Heart right ventricle (tissue), 16 donors: Measurements from ENCODE around the gene ZBED1. TPM values are rescaled to one million over a fixed set of nuclear protein-coding genes. Genes with fewer than 3 reads are reported as not detected.
A peak's percentile ranks its signal among the peaks of the same experiment; 100 is the strongest.

ENCODE experiments used
- ATAC-seq, 8 donors: fragments of 200-7000 bp; cut with Tn5 transposase; one replicate each; pipeline ENCODE4 v1.9.1; 2020; ENCODE audit warnings: mild to moderate bottlenecking in 8 of 8, moderate library complexity in 8 of 8, moderate number of reproducible peaks in 1 of 8
- DNase-seq, 2 donors: peaks; one replicate each; pipeline ENCODE4 v3.0.0-alpha.2; 2020
- H3K27ac ChIP-seq, 10 donors: fragments of 200-600 bp; sonication (generic) in 2 of 10; one replicate each; pipeline versions ENCODE4 v1.5.0 to v1.8.0; 2020 to 2022; ENCODE audit warnings: mild to moderate bottlenecking in 3 of 10
- H3K27me3 ChIP-seq, 7 donors: fragments of 200-600 bp; one replicate each; pipeline ENCODE4 v1.8.0; 2021 to 2022; ENCODE audit warnings: mild to moderate bottlenecking in 2 of 7
- H3K36me3 ChIP-seq, 9 donors: fragments of 200-600 bp; sonication (generic) in 1 of 9; one replicate each; pipeline versions ENCODE4 v1.5.0 to v1.8.0; 2020 to 2022; ENCODE audit warnings: mild to moderate bottlenecking in 2 of 9
- H3K4me1 ChIP-seq, 9 donors: fragments of 200-600 bp; sonication (generic) in 1 of 9; one replicate each; pipeline versions ENCODE4 v1.5.0 to v1.8.0; 2020 to 2022; ENCODE audit warnings: mild to moderate bottlenecking in 4 of 9
- H3K4me3 ChIP-seq, 10 donors: fragments of 200-600 bp; sonication (generic) in 2 of 10; one replicate each; pipeline versions ENCODE4 v1.5.0 to v1.8.0; 2020 to 2022; ENCODE audit warnings: mild to moderate bottlenecking in 7 of 10, moderate library complexity in 2 of 10
- H3K9me3 ChIP-seq, 11 donors: fragments of 200-600 bp in 10 of 11; sonication (generic) in 2 of 11; one replicate each; pipeline versions ENCODE4 v1.5.0 to v1.8.0; 2013 to 2022; ENCODE audit warnings: mild to moderate bottlenecking in 2 of 11, control low read depth in 1 of 11, moderate library complexity in 1 of 11
- WGBS, 2 donors: extraction: QIAGEN DNeasy Blood & Tissue Kit; methylation state at CpG; one replicate each; pipeline ENCODE4 v1.1.7; 2013; ENCODE audit warnings: inconsistent platforms in 1 of 2; 5-methylcytosine and 5-hydroxymethylcytosine counted together
- intact Hi-C, 10 donors: fragments of 100-400 bp; cut with DNase I; formaldehyde crosslinking; loops; one replicate each; pipeline versions ENCODE4 v1.11.1 to v1.14.2; 2022
- polyA plus RNA-seq, 2 donors: library from polyadenylated mRNA; stranded (reverse); fragments of 200-250 nt; gene quantifications; one replicate each; pipeline ENCODE4 v1.2.3, GENCODE V29; 2013
- total RNA-seq, 10 donors: library from RNA; stranded (reverse); fragmentation: NEBNext Ultra II Directional in 3 of 10; extraction: Animal tissue kit (Norgen Biotek cat#: 25700) in 3 of 10; gene quantifications; one replicate each; pipeline versions ENCODE4 v1.2.1 to v1.2.4, GENCODE V29; 2021 to 2023
- TF ChIP-seq, protein P1 (sequence below), 9 donors: fragments of 200-600 bp; sonication (generic) in 2 of 9; IDR thresholded peaks; one replicate each; pipeline versions ENCODE4 v1.5.0 to v1.8.0; 2021 to 2022; ENCODE audit warnings: antibody characterized with exemption in 9 of 9, mild to moderate bottlenecking in 5 of 9, moderate library complexity in 1 of 9
- donor health status: Arrhythmogenic right ventricular cardiomyopathy.
- donor health status: ischemic (EF 13 %, LVEDD 7.1; RV severe dilation, severe dysfunction).
- donor health status: healthy with polysubstance abuse.
- donor health status: DM: no; HTN: yes; CAD: no.
- donor health status: DM: no; HTN: no; CAD: no.
- donor health status: ischemic (EF 25% LVEDD 6.9; RV normal size, moderate dysfunction).
- donor health status: ischemic (EF 25% LVEDD 5.7; RV mildly dilated, moderate dysfunction).
- donor health status: healthy.
- donor health status: DM: yes; HTN: yes; CAD: no.
- donor health status: Ischemic cardiomyopathy.
- donor health status: ischemic (EF 35%, LVEDD 5.7; RV mildly dilated, moderate dysfunction).
- donor health status: nonischemic (EF 11% LVEDD 7.7; RV severe dilation, severe dysfunction).
- donor health status: DM: yes; HTN: yes; CAD: no.
- donor health status: PGD.
- donor health status: ischemic (EF 29% LVEDD 5.4; RV normal size, mild dysfunction).
- donor health status: nonischemic (EF 23%, LVEDD 6.1; RV moderate dilation, normal function).

Gene ZBED1
- total and polyA plus RNA-seq, 12 donors: 19.0 to 60.8 (median 53.1) TPM

GRCh38 chrX:2488621-2489285 lies 12.0 kb downstream of the ZBED1 start:
- WGBS, 2 donors: 97% methylated on average over 50 of the region's 50 CpGs
- no peak overlapping the region for H3K4me3 ChIP-seq
- no peak for ATAC-seq

GRCh38 chrX:2487366-2487765 lies 13.4 kb downstream of the ZBED1 start:
- H3K4me1 ChIP-seq: peaks cover 0 to 39% (median 11%) of the 10 kb centered on the region in 9 donors
- H3K4me3 ChIP-seq: no peak overlapping the region
- ATAC-seq (no peak), DNase-seq (no peak)
- no peaks in the 10 kb centered on the region for H3K27me3 ChIP-seq
- WGBS, 2 donors: 91 to 96% methylated on average over 16 of the region's 16 CpGs
- peaks cover 3 to 57% (median 40%) of the 10 kb centered on the region in 9 donors for H3K36me3 ChIP-seq
- TF ChIP-seq, protein P1, sequence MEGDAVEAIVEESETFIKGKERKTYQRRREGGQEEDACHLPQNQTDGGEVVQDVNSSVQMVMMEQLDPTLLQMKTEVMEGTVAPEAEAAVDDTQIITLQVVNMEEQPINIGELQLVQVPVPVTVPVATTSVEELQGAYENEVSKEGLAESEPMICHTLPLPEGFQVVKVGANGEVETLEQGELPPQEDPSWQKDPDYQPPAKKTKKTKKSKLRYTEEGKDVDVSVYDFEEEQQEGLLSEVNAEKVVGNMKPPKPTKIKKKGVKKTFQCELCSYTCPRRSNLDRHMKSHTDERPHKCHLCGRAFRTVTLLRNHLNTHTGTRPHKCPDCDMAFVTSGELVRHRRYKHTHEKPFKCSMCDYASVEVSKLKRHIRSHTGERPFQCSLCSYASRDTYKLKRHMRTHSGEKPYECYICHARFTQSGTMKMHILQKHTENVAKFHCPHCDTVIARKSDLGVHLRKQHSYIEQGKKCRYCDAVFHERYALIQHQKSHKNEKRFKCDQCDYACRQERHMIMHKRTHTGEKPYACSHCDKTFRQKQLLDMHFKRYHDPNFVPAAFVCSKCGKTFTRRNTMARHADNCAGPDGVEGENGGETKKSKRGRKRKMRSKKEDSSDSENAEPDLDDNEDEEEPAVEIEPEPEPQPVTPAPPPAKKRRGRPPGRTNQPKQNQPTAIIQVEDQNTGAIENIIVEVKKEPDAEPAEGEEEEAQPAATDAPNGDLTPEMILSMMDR (IDR thresholded peaks at IDR 0.05): no peak
- intact Hi-C loops: loop anchor here in 1 of 10 donors (5.0 kb wide), 1 partner anchor 1160 kb away; no protein-coding TSS in a partner anchor
- H3K27ac ChIP-seq: no peak overlapping the region
- no peaks in the 10 kb centered on the region for H3K9me3 ChIP-seq

More at GRCh38 chrX:2488621-2489285, 12.0 kb downstream of the ZBED1 start:
- H3K4me1 ChIP-seq: peaks cover 0 to 41% (median 16%) of the 10 kb centered on the region in 9 donors
- peaks cover 3 to 59% (median 40%) of the 10 kb centered on the region in 9 donors for H3K36me3 ChIP-seq
- TF ChIP-seq, protein P1 (IDR thresholded peaks at IDR 0.05): no peak
- H3K9me3 ChIP-seq: no peaks in the 10 kb centered on the region
- H3K27me3 ChIP-seq: no peaks in the 10 kb centered on the region
- no peak for DNase-seq
- intact Hi-C loops: loop anchor here in 1 of 10 donors (5.0 kb wide), 1 partner anchor 1161 kb away; no protein-coding TSS in a partner anchor
- H3K27ac ChIP-seq: no peak overlapping the region

DNA sequence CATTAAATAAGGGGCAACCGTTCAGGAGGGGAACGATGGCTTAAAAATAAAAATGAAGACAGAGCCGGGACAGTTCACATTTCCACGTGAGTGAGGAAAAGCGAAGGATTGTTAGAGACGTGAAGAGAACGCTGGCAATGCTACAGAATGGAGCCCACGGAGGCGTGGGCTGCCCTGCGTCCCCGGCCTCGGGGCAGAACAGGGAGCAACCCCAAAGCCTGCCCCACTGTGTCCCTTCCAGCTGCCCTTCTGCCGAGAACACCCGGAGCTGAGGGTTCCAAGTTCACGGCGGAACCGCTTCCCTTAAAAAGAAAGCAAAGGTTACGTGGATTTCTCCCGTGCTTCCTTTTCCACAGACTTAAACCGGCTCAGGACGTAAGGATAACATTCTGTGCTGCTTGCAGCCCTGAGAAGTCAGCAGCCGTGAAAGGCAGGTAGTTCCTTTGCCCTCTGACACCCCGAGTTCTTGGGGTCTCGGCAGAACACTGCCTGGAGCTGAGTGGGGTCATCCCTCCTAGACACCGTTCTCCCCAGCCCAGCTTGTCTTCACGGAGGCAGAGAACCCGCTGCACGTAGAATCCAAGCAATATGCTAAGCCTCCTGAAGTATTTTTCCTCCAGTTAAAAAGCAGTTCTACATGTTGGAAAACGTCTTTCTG lies 14.2 kb downstream of the ZBED1 start:
- Histone ChIP-seq H3K4me1 (peaks cover 0 to 33% (median 10%) of the 10 kb centered on the region in 9 donors), H3K27ac (peak overlapping the region in 4 of 10 donors; percentile 44 to 80 (median 78)), H3K4me3 (no peak overlapping the region), H3K9me3 (no peaks in the 10 kb centered on the region), H3K36me3 (peaks cover 3 to 54% (median 40%) of the 10 kb centered on the region in 9 donors), H3K27me3 (no peaks in the 10 kb centered on the region)
- no peak for ATAC-seq
- TF ChIP-seq, protein P1 (IDR thresholded peaks at IDR 0.05): no peak
- WGBS, 2 donors: 88 to 89% methylated on average over 29 of the region's 29 CpGs
- DNase-seq: no peak
- intact Hi-C loops: loop anchor here in 1 of 10 donors (5.0 kb wide), 1 partner anchor 1159 kb away; no protein-coding TSS in a partner anchor

- no peak overlapping the region for H3K4me3 ChIP-seq
- H3K27ac ChIP-seq: peak overlapping the region in 9 of 10 donors; percentile 24 to 80 (median 63)
- ATAC-seq (no peak), DNase-seq (no peak)
- WGBS, 2 donors: 67 to 69% methylated on average over 10 of the region's 10 CpGs
- peaks cover 3 to 51% (median 40%) of the 10 kb centered on the region in 9 donors for H3K36me3 ChIP-seq
- intact Hi-C loops: loop anchor here in 1 of 10 donors (5.0 kb wide), 1 partner anchor 1159 kb away; no protein-coding TSS in a partner anchor
- H3K9me3 ChIP-seq: no peaks in the 10 kb centered on the region
- TF ChIP-seq, protein P1 (IDR thresholded peaks at IDR 0.05): no peak
- peaks cover 0 to 38% (median 13%) of the 10 kb centered on the region in 9 donors for H3K4me1 ChIP-seq
- no peaks in the 10 kb centered on the region for H3K27me3 ChIP-seq
Observed at GRCh38 chrX:2485789-2486345, 14.9 kb downstream of the ZBED1 start.
